Stimulated activated CD8-positive, alpha-beta memory T cell treated with anti-CD3 and anti-CD28 coated beads, Interleukin-7, amount 100 ng/mL, for 24 hours (primary cell): ENCODE measurements around the gene CASQ2.
"Not testable (repeated sequence)": the region's sequence is repeated elsewhere in the genome, so short reads cannot be mapped to it uniquely, and the experiment has no call there.

ENCODE experiments used
- DNase-seq: peaks from one replicate; pipeline ENCODE4 v3.0.0-alpha.2; 2020; ENCODE audit warnings: low read depth

The CASQ2 gene

DNA sequence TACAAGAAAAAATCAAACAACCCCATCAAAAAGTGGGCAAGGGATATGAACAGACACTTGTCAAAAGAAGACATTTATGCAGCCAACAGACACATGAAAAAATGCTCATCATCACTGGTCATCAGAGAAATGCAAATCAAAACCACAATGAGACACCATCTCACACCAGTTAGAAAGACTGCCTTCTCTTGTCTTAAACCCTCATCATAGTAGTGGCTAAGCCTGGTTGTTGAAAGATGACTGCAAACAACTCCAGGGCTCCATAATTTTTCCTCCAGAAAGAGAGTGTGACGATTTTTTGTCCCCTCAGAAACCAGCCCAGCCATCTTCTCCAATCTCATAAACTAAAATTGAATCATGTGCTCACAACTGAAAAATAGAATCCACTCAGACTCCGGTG lies 12.1 kb upstream of the CASQ2 start:
- DNase-seq, result not testable (repeated sequence)

DNA sequence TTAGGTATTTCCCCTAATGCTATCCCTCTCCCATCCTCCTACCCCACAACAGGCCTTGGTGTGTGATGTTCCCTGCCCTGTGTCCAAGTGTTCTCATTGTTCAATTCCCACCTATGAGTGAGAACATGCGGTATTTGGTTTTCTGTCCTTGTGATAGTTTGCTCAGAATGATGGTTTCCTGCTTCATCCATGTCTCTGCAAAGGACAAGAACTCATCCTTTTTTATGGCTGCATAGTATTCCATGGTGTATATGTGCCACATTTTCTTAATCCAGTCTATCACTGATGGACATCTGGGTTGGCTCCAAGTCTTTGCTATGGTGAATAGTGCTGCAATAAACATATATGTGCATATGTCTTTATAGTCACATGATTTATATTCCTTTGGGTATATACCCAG lies 10.6 kb upstream of the CASQ2 start:
- not testable (repeated sequence) for DNase-seq

DNA sequence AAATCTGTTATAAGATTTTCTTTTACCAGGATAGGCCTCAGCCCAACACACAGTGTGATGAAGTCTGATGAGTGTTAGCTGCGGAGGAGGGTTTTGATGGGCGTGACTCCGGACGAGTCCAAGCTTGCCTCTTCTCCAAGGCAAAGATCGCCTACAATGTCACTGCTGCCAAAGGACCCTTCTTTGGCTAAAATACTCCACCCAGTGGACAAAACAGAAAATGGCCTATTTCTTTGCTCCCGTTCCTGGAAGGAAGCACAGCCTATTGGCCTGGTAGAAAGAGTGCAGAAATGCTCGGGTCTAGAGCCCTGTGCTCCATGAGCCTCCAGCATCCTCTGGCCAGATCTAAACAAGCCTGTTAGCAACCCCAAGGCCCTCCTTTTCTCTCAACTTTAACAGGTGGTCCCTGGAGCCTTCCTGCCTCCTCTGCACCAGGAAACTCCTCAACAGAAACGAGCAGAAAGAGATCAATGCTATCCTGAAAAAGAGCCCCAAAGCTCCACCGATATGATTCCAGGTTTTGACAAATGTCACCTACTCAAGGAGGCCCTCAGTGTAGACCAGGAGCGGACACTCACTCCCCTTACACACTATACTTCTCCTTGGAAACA lies 3.4 kb upstream of the CASQ2 start:
- DNase-seq, result no peak

DNA sequence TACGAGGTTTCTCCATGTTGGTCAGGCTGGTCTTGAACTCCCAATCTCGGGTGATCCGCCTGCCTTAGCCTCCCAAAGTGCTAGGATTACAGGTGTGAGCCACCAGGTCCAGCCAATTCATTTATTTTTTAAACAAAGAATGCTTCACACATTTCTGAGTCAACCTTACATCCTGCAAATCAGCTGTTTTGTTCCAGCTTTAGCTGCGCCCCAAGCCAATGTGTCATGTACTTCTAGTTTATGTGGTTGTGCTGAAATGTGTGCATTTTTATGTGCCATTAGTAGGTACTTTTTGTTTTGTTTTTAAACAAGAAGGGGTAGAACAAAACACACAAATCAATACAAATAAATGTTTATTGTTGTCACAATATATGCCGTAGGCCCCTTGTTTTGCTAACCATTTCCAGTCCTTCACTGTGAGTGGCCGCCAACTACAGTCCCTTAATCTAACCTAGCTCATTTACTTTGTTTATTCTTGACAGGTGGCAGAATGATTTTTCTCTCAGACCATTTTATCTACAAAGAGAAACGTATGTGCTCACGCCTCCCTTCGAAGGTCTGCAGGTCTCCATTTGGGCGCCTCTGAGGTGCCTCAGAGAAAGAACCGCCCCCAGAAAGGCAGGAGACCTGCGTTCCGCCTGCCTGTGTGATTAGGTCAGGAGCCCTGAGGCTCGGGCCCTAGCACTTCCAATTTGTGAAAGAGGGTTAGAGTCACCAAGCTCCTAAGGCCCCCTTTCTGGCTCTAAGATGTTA lies 2.8 kb upstream of the CASQ2 start:
- DNase-seq, result no peak

DNA sequence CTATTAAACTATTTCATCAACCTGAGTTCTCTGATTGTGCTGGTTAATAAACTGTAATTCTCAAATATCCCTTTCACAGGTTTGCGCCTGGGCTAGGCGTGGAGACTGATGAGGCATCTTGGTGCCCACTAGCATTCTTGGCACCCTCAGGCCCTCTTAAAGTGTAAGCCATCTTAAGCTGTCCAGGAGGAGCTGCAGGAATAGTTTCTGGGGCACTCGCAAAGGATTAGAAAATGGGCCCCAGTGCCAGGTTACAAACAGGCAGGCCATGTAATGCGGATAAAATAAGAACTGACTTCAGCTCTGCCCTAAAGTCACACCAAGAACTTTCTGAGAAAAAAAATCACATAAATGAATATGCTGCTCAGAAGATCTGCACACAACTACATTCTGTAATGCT lies 1.1 kb downstream of the CASQ2 start:
- no peak for DNase-seq

DNA sequence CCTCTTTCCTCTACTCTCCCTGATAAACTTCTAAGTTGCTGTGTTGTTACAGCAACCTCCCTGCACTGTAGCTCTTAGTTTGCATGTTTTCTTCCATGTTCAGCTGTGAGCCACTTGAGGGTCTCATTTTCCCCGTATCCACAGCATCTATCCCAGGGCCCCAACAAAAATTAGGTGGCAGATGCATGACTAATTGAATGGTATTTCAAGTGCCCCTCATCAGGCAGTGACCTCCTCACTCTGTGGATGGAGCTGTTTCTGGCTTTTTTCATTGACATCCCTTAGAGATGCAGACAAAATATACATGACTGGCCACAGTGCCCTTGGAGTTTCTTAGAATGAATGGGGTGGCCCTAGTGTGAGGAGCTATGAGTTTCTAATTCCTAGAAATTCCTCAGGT lies 3.4 kb downstream of the CASQ2 start:
- no peak for DNase-seq

DNA sequence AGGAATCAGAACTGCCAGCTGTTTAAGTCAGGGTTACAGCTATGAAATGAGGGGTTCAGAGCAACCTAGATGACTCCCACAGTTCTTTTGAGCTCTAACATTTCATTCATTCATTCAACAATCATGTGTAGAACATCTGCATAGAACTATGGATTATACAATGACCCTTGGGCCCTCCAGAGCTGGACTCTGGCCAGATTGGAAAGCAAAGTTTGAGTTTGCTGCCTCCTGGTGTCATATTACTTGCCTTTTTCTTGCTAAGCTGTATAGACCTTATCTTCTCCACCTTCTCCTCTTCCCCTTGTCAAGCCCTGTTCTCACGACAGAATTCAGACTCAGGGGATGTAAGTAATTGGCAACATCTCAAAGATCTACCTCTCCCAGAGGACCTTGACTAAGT lies 4.0 kb downstream of the CASQ2 start:
- no peak for DNase-seq

DNA sequence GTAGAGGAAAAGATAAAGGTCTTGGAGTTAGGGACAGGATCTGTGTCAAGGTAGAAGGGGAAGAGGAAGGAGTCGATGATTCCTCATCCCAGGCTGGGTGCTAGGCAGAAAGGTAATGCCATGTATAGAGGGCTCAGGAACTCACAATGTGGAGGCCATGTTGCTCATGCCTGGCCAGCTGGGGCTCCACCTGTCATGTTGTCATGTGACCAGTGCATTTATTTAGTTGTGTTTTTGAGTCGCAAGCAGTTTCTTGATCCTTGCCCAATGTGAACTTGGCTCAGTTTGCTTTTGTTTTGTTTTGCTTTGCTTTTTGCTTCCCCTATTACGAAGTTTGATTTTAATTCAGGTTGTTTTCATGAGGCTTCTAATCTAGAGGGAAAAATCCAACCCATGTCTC lies 5.7 kb downstream of the CASQ2 start:
- no peak for DNase-seq

DNA sequence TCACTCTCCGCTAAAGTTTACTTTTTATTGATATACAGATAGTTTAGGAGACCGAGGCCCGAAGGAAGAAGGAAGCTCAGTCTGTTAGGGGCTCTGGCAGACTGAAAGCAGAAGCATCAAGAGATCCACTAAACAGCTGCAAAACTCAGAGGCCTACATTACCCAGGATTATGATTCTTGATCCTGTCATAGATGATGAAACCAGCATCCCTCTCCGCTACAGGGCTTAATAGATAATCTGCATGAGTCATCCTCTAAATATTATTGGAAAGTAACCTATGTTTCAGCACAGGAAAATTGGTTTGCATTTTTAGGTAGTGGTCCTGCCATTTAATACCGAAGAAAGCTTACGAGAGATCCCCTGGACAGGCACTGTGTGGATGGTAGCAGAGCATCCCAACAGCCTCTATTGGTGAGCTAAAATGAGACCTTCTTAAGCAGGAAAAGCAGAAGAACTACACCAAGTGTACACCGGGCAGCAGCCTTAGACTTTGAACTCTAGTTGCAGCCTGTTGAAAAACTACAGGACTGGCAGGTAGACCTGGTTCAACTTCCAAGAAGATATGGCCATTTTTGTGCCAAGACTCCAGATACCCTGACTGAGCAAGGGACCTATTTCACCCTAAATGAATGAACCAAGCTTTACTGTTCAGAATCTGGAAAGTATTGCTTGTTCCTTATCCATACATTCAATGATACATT lies 6.8 kb downstream of the CASQ2 start:
- no peak for DNase-seq

DNA sequence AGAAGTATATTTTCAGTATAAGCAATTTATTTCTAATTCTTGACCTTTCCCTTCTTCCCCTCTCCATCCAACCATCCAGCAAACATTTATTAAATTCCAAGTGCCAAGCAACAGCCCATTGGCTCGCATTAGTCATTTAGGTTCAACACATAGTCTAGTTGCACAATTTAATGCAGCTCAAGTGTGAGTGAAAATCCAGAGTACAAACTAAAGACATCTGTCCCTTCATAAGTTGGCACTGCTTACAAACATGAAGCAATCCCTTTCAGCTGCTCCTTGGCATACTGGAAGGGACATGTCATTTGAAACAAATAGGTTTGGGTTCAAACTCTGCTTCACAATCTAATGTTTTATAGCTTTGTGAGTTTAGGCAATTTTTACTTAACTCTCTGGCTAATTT lies 10.7 kb downstream of the CASQ2 start:
- no peak for DNase-seq

DNA sequence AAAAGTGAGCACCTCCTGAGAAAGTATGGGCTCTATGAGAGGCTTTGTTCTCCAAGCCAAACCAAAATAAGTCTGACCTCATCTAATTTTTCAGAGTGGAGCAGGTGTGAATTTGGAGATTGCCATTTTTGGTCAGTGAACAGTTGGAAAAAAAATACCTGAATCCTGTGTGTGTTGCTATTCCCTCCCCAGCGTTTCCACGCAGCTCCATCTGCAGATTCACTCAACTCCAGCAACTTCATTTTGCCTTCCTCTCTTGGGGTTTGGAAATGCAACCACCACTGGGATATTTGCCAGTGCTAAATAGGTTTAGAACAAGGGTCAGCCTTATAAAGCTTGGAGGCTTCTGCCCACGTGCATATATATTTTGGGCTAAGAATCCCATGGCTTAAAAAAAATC lies 11.2 kb downstream of the CASQ2 start:
- DNase-seq, result no peak

DNA sequence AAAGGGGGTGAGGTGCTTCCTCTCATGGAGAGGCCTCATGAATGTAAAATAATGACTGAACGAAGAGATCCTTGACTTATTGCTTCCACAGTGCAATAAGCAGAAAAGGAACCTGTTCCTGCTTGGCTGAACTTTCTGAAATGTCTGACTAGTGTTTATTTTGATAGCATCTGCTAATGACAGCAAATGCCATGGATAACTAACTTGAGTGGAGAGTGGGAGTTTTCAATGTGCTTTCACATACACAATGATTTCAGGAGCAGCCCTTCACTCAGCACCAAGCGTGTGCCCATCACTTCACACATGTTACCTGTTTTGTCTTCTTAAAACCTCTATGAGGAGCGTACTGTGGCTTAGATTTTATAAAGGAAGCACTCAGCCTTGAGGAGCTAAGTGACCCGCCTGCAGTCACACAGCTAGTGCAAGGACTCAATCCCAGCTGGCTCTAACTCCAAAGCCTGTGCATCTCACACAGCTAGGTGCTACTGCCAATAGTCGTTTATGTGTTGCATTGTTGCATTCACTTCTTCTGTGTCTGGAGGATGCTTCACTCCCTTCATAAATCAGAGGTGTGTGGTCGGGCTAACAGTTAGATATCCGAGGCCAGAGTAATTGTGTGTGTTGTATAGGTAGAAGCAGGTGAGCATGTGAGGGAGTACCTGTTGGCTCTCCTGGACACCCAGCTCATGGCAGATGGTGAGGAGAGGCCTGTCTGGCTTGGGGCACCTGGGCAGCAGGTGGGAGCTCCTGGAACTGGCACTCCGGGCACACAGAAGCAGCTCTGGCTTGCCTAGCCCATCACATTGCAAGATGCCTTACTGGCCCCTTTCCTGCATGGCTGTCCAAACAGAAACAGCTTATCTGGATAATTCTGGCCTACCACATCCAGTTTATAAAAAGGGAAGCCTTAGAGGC lies 12.8 kb downstream of the CASQ2 start:
- DNase-seq, result no peak

DNA sequence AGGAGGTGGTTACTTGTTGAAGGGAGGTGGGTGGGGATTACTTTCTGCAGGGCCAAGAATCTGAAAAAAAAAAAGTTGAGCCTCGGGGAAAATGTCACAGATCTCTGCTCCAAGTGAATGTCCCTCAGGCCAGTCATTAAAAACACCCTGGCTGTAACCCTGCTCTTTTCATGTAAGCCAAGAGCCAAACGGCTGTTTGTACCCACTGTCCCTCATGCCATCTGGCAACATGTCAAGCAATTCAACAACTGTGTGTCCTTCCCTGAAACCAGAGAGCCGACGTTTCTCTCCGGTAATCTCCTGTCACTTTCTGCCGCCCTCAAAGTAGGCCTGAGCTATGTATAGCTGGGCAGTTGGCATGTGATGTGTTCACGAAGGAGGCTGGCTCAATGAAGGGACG lies 14.7 kb downstream of the CASQ2 start:
- DNase-seq, result no peak

DNA sequence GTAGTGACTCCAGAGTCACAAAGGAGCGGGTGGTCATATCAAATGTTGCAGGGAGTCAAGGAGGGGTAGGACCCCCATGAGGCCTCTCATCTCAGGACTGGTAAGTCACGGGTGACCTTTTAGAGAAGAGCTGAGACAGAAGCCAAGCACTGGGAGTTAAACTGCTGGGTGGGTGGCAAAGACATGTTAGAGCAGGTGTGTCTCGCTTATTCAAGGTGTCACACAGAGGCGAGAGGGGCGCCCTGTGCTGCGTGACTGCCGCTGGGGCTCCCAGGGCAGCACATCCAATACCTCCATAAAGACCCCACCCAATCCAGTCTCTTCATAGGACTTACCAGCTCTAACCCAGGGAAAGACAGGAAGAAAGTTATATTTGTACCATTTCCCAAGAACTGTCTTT lies 15.2 kb downstream of the CASQ2 start:
- DNase-seq, result no peak

DNA sequence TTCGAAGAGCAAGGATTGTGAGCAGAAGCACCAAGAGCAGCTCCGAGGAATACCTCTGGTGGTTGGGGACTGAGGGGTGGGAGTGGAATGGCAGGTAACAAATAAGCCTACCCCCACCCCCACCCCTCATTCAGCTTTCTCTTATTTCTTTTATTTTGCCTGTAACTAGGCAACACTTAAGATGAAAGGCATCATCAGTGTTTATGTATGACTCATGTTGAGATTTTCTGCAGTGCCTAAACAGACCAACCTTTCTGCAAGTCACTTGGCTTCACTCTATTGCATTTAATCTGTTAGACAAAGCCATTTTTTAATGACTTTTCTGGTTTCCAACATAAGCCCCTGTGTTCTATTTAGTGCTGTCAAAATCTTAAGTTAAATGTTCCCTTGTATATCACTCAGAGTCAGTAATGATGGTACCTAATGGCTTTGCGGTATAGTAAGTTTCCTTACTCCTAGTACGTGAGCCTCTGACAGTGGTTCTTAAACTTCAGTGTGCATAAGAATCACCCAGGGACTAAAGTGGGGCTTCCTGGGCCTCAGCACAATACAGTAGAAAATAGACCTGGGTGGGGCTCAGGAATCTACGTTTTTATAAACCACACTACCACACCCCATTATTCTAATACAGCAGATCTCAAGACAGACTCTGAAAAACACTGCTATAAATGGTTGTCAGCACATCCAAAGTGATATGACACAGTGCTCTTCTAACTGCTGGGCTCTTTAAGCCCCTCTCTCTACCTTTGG lies 19.9 kb downstream of the CASQ2 start:
- DNase-seq, result no peak

DNA sequence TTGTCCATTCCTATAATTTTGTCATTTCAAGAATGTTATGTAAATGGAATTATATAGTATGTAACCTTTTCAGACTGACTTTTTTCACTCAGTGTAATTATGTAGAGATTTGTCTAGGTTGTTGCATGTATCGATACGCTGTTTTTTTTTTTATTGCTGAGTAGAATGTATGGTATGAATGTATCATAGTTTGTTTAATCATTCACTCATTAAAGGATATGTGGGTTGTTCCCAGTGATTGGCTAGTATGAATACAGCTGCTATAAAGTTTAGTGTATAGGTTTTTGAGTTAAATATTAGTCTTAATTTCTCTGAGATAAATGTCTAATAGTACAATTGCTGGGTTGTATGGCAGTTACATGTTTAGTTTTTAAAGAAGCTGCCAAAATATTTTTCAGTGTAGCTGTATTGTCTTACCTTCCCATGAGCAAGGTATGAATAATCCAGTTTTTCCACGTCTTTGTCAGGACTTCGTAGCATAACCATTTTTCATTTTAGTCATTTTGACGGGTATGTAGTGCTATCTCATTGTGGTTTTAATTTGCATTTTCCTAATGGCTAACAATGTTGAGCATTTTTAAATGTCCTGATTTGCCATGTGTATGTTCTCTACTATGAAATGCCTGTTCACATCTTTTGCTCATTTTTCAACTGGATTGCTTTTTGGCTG lies 22.4 kb downstream of the CASQ2 start:
- no peak for DNase-seq

DNA sequence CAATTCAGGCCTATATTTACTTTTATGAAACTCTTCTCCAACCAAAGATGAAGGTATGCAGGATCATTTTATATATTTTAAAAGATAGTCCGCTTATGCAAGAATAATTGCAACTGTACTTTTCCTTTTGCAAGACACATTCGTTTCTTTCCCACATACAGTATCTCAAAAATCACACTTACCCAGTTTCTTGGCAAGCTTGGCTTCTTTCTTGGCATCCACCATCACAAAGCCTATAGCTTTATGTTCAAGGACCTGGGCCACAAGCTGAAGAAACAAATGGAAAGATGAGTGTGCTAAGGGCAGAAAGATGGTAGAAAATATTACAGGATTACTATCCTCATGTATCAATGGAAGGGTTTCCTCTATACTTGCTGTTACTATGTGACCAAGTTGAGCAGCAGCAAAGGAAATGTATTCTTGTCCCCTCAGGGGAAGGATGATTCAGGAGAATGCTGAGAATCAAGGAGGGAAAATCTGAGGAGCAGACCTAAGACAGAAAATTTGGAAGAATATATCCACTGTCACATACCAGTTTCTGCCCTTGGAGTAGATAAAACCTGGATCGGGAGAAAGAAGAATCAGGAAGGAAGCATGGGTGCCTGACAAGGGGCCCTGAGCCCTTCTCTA lies 23.8 kb downstream of the CASQ2 start:
- DNase-seq, result no peak

DNA sequence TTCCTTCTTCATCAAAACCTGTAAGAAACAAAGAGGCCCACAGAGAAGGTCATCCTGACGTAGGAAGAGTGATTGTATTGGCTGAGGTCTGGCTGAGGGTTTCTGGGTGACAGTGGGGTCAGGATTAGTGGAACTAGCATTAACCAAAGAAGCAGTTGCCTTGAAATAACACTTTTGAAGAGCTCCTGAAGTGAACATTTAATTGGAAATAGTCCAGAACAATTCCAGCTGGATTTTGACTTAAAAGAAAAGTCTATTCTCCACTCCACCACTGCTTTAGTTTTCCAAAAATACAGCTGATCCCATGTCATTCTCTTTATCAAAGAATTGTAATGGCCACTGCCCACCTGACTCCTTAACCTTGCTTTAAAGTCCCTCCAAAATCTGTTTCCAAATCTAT lies 27.7 kb downstream of the CASQ2 start:
- no peak for DNase-seq

DNA sequence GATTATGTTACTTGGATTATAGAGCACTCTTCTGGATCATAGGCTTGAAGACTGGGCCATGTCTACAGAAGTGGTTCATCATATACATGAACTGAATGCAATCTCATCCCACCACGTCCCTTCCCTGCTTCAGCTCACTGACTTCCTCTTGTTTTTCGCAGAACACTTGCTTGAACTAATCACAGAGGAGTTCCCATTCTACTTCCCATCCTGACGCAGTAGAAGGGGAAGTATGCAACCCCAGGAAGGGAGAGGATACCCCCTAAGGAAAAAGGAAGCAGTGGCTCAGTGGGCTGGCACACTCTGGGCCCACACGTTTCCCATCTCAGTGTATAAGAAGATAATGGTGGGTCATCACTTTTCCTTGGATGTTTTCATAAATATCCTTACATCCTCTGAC lies 36.2 kb downstream of the CASQ2 start:
- DNase-seq, result no peak

DNA sequence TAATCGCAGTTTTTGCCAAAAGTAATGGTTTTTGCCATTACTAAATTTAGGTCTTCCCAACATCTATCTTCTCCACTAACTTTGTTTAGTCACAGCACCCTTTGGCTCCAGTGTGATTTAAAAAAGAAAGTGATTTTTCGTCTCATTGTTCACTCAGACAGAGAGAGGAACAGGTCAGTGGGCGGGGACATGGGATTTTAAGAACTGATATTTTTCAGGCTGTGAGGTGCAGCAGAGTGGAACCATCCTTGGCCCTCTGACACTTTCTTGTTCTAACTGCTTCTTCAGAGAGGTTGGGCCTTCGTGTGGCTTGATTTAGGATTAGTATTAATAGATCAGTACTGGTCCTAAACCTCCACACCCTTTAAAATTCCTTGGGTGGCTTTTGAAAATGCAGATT lies 38.8 kb downstream of the CASQ2 start:
- no peak for DNase-seq

DNA sequence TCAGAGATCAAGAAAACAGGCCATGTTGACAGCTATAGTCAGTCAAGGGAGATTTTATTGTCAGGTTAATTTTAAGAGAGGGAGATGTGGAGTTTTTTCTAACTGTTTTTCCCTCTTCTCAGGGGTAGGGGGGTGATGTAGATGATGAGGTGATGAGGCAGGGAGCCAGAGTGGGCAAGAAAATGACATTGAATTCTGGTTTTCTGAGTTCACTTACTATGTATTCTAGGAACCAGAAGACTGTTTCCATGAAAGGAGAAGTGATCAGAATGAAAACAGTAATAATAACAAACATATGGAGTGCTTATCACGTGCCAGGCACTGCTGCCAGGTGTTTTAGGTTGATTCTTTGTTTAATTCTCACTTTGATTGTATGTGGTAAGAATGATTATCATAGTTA lies 40.2 kb downstream of the CASQ2 start:
- no peak for DNase-seq
